GM18508 (cell line): Measurements from ENCODE around the gene CCDC149.

Experiments
- ATAC-seq: cut with Tn5 transposase; IDR thresholded peaks from one replicate; pipeline ENCODE4 v1.9.1; 2021; ENCODE audit warnings: moderate number of reproducible peaks; ENCODE audit not compliant: insufficient read depth, unreplicated experiment

CCDC149 gene

DNA sequence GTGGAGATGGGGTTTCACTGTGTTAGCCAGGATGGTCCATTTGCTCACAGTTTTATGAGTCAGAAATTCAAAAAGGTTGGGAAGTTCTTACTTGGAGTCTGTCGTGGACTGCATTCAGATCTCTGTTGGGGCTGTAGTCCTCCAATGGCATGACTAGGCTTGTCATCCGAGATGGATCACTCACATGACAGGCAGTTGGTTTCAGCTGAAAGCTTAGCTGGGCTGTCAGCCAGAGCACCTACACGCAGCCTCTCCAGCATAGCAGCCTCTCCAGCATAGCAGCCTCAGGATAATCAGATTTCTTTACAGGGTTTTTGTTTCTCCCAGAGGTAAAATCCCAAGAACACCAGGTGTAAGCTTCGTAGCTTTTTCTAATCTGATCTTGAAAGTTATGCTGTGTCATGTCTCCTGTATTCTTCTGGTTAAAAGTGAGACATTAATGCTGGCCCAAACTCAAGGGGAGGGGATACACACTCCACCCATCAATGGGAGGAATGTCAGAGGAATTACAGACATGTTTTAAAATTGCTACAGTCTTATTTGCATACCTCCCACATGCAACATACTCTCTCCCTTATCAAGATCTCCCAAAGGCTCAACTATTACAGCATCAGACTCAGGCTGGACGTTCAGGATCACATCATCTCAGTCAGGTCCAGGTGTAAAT is 149.1 kb downstream of the CCDC149 start:
- no peak for ATAC-seq
